Loucy (cell line): ENCODE measurements around the gene MICALL1.

Experiments used
- H2AFZ ChIP-seq: fragments of 200-600 bp; sonication (generic); 2 replicates; pipeline ENCODE4 v1.6.0; 2016; ENCODE audit warnings: antibody characterized with exemption, mild to moderate bottlenecking, low read length, moderate library complexity
- H3F3A ChIP-seq: fragments of 200-600 bp; 2 replicates; pipeline ENCODE4 v1.6.0; 2016; ENCODE audit warnings: antibody characterized with exemption, low read depth, mild to moderate bottlenecking
- H3K27me3 ChIP-seq: fragments of 200-600 bp; sonication (generic); 2 replicates; pipeline ENCODE4 v1.6.1; 2014; ENCODE audit warnings: low read length, mild to moderate bottlenecking; ENCODE audit not compliant: insufficient read depth, poor library complexity, severe bottlenecking
- H3K36me3 ChIP-seq: fragments of 200-600 bp; sonication (generic); 2 replicates; pipeline ENCODE4 v1.6.1; 2016; ENCODE audit warnings: low read length; ENCODE audit not compliant: insufficient read depth
- H3K4me1 ChIP-seq: fragments of 200-600 bp; sonication (generic); 2 replicates; pipeline ENCODE4 v1.5.1; 2014; ENCODE audit warnings: low read length, mild to moderate bottlenecking; ENCODE audit not compliant: insufficient read depth, poor library complexity, severe bottlenecking
- H3K4me2 ChIP-seq: fragments of 200-600 bp; sonication (generic); 2 replicates; pipeline ENCODE4 v1.6.0; 2014; ENCODE audit warnings: antibody characterized with exemption, low read length, low read depth, mild to moderate bottlenecking; ENCODE audit not compliant: poor library complexity, severe bottlenecking
- H3K4me3 ChIP-seq: fragments of 200-600 bp; sonication (generic); 2 replicates; pipeline ENCODE4 v1.5.1; 2014; ENCODE audit warnings: low read length, mild to moderate bottlenecking, mixed read lengths; ENCODE audit not compliant: poor library complexity, severe bottlenecking
- H3K79me2 ChIP-seq: fragments of 200-600 bp; sonication (generic); 2 replicates; pipeline ENCODE4 v1.6.1; 2014; ENCODE audit warnings: low read length; ENCODE audit not compliant: insufficient read depth
- H3K9ac ChIP-seq: fragments of 200-600 bp; sonication (generic); 2 replicates; pipeline ENCODE4 v1.6.0; 2014; ENCODE audit warnings: mild to moderate bottlenecking, low read depth, low read length, moderate library complexity; ENCODE audit not compliant: poor library complexity, severe bottlenecking
- H3K9me2 ChIP-seq: fragments of 200-600 bp; sonication (generic); replicated peaks from 2 replicates; pipeline ENCODE4 v1.6.1; 2016; ENCODE audit warnings: low read depth, low read length, mixed read lengths
- H3K9me3 ChIP-seq: fragments of 200-600 bp; sonication (generic); 2 replicates; pipeline ENCODE4 v1.6.1; 2014; ENCODE audit warnings: mild to moderate bottlenecking, antibody characterized with exemption, low read length, low read depth; ENCODE audit not compliant: insufficient read depth
- H4K20me1 ChIP-seq: fragments of 200-600 bp; sonication (generic); 2 replicates; pipeline ENCODE4 v1.6.0; 2014; ENCODE audit warnings: antibody characterized with exemption, low read length, mild to moderate bottlenecking; ENCODE audit not compliant: insufficient read depth, poor library complexity, severe bottlenecking
- EZH2phosphoT487 ChIP-seq: fragments of 200-600 bp; IDR thresholded peaks from 2 replicates; pipeline ENCODE4 v1.6.1; 2018; ENCODE audit warnings: antibody characterized with exemption, mild to moderate bottlenecking, moderate library complexity, borderline replicate concordance
- TF ChIP-seq, protein P1 (sequence below): fragments of 200-600 bp; sonication (generic); conservative IDR thresholded peaks from 2 replicates; pipeline ENCODE4 v1.5.1; 2014; ENCODE audit warnings: mild to moderate bottlenecking, antibody characterized with exemption, low read length

Gene MICALL1

DNA sequence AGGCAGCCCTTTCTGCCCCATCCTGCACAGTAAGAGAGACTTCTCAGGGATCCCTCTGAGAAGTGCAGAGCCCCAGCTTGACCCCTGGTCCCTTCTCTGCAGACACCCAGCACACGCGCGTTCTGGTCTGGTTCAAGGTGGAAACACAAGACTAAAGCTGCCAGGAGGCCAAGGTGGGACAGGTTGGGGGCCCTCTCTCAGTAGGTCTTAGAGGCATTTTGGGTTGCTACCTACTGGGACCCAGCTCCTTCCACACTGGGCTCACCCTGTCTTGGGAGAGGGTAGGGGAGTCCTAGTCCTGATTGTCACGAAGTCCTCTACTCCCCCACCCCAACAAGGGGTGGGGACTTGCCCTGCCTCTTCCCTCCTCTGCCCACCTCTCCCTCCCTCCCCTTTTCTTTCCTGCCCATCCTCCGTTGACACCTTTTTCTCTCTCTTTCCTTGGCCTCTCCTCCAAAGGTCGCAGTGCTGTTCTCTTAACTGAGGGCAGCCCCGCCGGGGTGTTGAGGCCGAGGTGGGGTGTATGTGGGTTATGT, 79.0 kb downstream of the MICALL1 start:
- Histone ChIP-seq H3K9me3 (no peaks in the 10 kb centered on the region), H3K27me3 (no peaks in the 10 kb centered on the region), H3K36me3 (no peaks in the 10 kb centered on the region), H3K9me2 (no peaks in the 10 kb centered on the region), H3K4me1 (peaks cover 17% of the 10 kb centered on the region), H3F3A (no peaks in the 10 kb centered on the region), H3K4me2 (no peak overlapping the region), H3K9ac (no peak overlapping the region), H3K4me3 (no peak overlapping the region), H2AFZ (no peak overlapping the region), H3K79me2 (no peaks in the 10 kb centered on the region), H4K20me1 (no peaks in the 10 kb centered on the region)
- TF ChIP-seq EZH2phosphoT487 = no peak
- TF ChIP-seq, protein P1, sequence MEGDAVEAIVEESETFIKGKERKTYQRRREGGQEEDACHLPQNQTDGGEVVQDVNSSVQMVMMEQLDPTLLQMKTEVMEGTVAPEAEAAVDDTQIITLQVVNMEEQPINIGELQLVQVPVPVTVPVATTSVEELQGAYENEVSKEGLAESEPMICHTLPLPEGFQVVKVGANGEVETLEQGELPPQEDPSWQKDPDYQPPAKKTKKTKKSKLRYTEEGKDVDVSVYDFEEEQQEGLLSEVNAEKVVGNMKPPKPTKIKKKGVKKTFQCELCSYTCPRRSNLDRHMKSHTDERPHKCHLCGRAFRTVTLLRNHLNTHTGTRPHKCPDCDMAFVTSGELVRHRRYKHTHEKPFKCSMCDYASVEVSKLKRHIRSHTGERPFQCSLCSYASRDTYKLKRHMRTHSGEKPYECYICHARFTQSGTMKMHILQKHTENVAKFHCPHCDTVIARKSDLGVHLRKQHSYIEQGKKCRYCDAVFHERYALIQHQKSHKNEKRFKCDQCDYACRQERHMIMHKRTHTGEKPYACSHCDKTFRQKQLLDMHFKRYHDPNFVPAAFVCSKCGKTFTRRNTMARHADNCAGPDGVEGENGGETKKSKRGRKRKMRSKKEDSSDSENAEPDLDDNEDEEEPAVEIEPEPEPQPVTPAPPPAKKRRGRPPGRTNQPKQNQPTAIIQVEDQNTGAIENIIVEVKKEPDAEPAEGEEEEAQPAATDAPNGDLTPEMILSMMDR = no peak

DNA sequence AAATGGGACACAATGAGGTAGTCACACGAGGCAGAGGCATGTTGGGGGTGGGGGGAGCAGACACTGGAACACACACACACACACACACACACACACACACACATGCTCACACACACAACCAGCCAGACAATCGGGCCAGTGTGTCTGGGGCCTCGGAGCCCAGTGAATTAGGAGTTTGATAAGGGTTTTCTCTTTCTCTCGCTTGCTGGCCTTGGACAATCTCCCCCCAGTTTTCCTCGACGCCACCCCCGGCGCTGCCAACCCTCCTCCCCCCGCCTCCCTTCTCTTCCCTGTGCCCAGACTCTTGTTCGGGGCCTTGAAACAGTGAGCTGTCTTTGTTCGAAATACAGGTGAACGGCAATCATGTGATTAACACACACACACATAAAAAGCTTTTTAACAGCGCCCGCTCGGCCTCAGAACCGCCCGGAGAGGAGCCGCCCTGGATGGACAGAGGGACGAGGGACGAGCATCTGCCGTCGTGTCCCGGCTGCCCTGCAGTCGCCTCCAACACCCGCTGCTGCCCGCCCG, 79.7 kb downstream of the MICALL1 start:
- H3K4me2 ChIP-seq = no peak overlapping the region
- no peak overlapping the region for H3K4me3 ChIP-seq
- TF ChIP-seq EZH2phosphoT487 = no peak
- TF ChIP-seq, protein P1 = no peak
- H3K9me3 ChIP-seq = no peaks in the 10 kb centered on the region
- no peaks in the 10 kb centered on the region for H3F3A ChIP-seq
- no peaks in the 10 kb centered on the region for H3K9me2 ChIP-seq
- H3K4me1 ChIP-seq = peaks cover 17% of the 10 kb centered on the region
- no peaks in the 10 kb centered on the region for H4K20me1 ChIP-seq
- H3K36me3 ChIP-seq = no peaks in the 10 kb centered on the region
- peak overlapping the region; percentile 56 for H3K9ac ChIP-seq
- H3K27me3 ChIP-seq = no peaks in the 10 kb centered on the region
- H3K79me2 ChIP-seq = no peaks in the 10 kb centered on the region
- H2AFZ ChIP-seq = no peak overlapping the region

DNA sequence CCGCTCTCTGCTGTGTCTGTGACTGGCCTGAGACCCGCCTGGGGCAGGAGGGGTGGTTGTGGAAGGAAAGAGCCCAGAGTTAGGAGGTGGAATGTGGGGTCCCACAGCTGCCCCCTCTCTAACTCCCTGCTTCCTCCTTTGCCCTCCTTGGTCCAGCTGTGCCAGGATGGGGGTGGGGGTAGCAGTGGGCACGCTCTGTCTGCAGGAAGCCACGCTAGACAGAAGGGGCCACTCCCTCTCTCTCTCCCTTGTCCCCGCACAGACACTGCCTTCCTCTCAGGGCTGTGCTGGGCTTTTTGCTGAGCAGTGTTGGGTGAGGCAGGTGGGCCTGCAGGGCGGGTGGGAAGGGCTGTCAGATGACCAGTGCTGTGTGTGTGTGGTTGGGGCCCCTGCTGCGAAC, 80.3 kb downstream of the MICALL1 start:
- TF ChIP-seq, protein P1 = no peak
- TF ChIP-seq EZH2phosphoT487 = no peak
- no peaks in the 10 kb centered on the region for H4K20me1 ChIP-seq
- no peaks in the 10 kb centered on the region for H3F3A ChIP-seq
- H3K36me3 ChIP-seq = no peaks in the 10 kb centered on the region
- peaks cover 17% of the 10 kb centered on the region for H3K4me1 ChIP-seq
- H3K4me2 ChIP-seq = no peak overlapping the region
- H2AFZ ChIP-seq = no peak overlapping the region
- H3K27me3 ChIP-seq = no peaks in the 10 kb centered on the region
- H3K79me2 ChIP-seq = no peaks in the 10 kb centered on the region
- no peaks in the 10 kb centered on the region for H3K9me3 ChIP-seq
- no peak overlapping the region for H3K4me3 ChIP-seq
- no peaks in the 10 kb centered on the region for H3K9me2 ChIP-seq
- peak overlapping the region; percentile 56 for H3K9ac ChIP-seq
